ENCODE data around the gene B4GALNT4.
"Not testable (repeated sequence)": the region's sequence is repeated elsewhere in the genome, so short reads cannot be mapped to it uniquely, and the experiment has no call there.

GRCh38 chr11:328516-329100 lies 40.7 kb upstream of the B4GALNT4 start:
- not testable (repeated sequence) for TF ChIP-seq CTCF (IDR thresholded peaks at IDR 0.05; ENCODE audit: low read depth, low read length, missing input control); GABPA (IDR thresholded peaks at IDR 0.05 in 1 of 2, conservative IDR thresholded peaks at IDR 0.05 in 1 of 2); EGR1 (IDR thresholded peaks at IDR 0.05; ENCODE audit: low read depth in 2 of 2); ATF3 (IDR thresholded peaks at IDR 0.05); HNF4A (conservative IDR thresholded peaks at IDR 0.05)
- TF ChIP-seq, protein P1, sequence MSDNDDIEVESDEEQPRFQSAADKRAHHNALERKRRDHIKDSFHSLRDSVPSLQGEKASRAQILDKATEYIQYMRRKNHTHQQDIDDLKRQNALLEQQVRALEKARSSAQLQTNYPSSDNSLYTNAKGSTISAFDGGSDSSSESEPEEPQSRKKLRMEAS (IDR thresholded peaks at IDR 0.05): not testable (repeated sequence)
